CD4-positive, alpha-beta T cell (primary cell): ENCODE measurements around the gene STRADB. TPM values are rescaled to one million over a fixed set of nuclear protein-coding genes. Genes with fewer than 3 reads are reported as not detected.

Experiments used
- ATAC-seq: fragments of 200-7000 bp; cut with Tn5 transposase; one replicate; pipeline ENCODE4 v1.10.0; 2022; ENCODE audit warnings: mild to moderate bottlenecking; ENCODE audit not compliant: poor library complexity
- CTCF ChIA-PET: fragments of 350-600 bp; sonication (Branson Sonifier 250); formaldehyde crosslinking; loops from one replicate; lab custom pipeline; 2021; ENCODE audit warnings: antibody characterized with exemption, inconsistent platforms; lab: Charles Lee
- POLR2A ChIA-PET: fragments of 350-600 bp; sonication (Branson Sonifier 250); formaldehyde crosslinking; loops from one replicate; lab custom pipeline; 2021; ENCODE audit warnings: antibody characterized with exemption, inconsistent platforms; lab: Charles Lee
- DNase-seq, 14 experiments: peaks; one replicate each; pipeline ENCODE4 v3.0.0-alpha.2; 2013 to 2020; ENCODE audit warnings: mixed read lengths in 2 of 14
- H3K27ac ChIP-seq, 2 donors: one replicate each; pipeline versions ENCODE4 v1.5.1 to v1.7.0; 2013; ENCODE audit warnings: low read length in 2 of 2, low read depth in 1 of 2, mild to moderate bottlenecking in 1 of 2
- H3K27me3 ChIP-seq, 2 experiments: 1 replicate in 1 of 2; 2 replicates in 1 of 2; pipeline versions ENCODE4 v1.6.1 to v1.7.0; 2013; ENCODE audit warnings: low read length in 2 of 2, control low read depth in 1 of 2, mild to moderate bottlenecking in 1 of 2, moderate library complexity in 1 of 2; ENCODE audit not compliant: insufficient read depth in 2 of 2, control insufficient read depth in 1 of 2
- H3K36me3 ChIP-seq: one replicate; pipeline ENCODE4 v1.6.1; 2013; ENCODE audit warnings: low read length, control low read depth; ENCODE audit not compliant: insufficient read depth
- H3K4me1 ChIP-seq: one replicate; pipeline ENCODE4 v1.6.1; 2013; ENCODE audit warnings: low read length, control low read depth; ENCODE audit not compliant: insufficient read depth
- H3K4me3 ChIP-seq: one replicate; pipeline ENCODE4 v1.5.1; 2013; ENCODE audit warnings: mild to moderate bottlenecking, low read length, moderate library complexity
- H3K9me3 ChIP-seq, 2 experiments: 1 replicate in 1 of 2; 2 replicates in 1 of 2; pipeline versions ENCODE4 v1.6.1 to v1.7.0; 2013; ENCODE audit warnings: low read length in 2 of 2, mild to moderate bottlenecking in 2 of 2, control low read depth in 1 of 2, moderate library complexity in 1 of 2; ENCODE audit not compliant: control insufficient read depth in 1 of 2, insufficient read depth in 1 of 2
- H3K27ac Mint-ChIP-seq: one replicate; pipeline ENCODE4 v1.8.0; 2020; ENCODE audit warnings: mixed read lengths
- H3K27me3 Mint-ChIP-seq: one replicate; pipeline ENCODE4 v1.8.0; 2021; ENCODE audit warnings: mixed read lengths
- H3K36me3 Mint-ChIP-seq: one replicate; pipeline ENCODE4 v1.8.0; 2021; ENCODE audit warnings: low read depth, mixed read lengths
- H3K4me1 Mint-ChIP-seq: one replicate; pipeline ENCODE4 v1.8.0; 2021; ENCODE audit warnings: low read depth, mixed read lengths
- H3K4me3 Mint-ChIP-seq: one replicate; pipeline ENCODE4 v1.8.0; 2020; ENCODE audit warnings: mild to moderate bottlenecking, mixed read lengths
- H3K9me3 Mint-ChIP-seq: one replicate; pipeline ENCODE4 v1.8.0; 2020; ENCODE audit warnings: mixed read lengths
- intact Hi-C, 2 experiments: fragments of 100-400 bp; cut with DNase I in 1 of 2; cut with micrococcal nuclease in 1 of 2; formaldehyde crosslinking; loops; one replicate each; pipeline versions ENCODE4 v1.15.1 to v1.9.0; 2023 to 2025; cut with DNase I, micrococcal nuclease
- total RNA-seq, 174 experiments: library from RNA in 2 of 174; stranded (reverse) in 2 of 174; gene quantifications; one replicate each; pipeline ENCODE4 v1.2.3 and lab custom pipeline; 2021 to 2026
- TF ChIP-seq, protein P1 (sequence below): fragments of 200-600 bp; IDR thresholded peaks from one replicate; pipeline ENCODE4 v1.8.0; 2022; ENCODE audit warnings: antibody characterized with exemption, mild to moderate bottlenecking

STRADB gene
- total RNA-seq, 2 experiments from 2014 or later: 4.2 to 5.6 TPM

DNA sequence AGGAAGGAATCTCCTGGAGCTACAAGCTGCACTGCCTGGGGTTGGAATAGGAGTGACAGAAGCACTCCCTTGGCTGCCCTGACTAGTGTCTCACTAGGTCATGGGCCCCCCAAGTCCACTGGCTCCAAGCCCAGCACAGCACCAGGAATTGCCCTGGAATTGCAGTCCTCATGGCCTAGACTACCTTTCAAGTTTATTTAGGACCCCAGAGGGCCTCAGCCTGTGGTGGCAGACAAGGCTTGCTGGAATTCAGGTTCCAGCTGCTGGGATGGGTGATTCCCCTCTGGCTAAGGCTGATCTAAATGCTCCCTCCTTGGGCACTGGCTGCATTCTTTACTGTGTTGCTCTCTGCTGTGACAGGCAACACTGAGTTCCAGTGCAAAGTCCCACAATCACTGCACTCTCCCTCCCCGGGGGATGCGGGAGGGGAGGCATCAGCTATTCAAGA, 14.0 kb downstream of the STRADB start:
- no peak for DNase-seq
- no peaks in the 10 kb centered on the region for H3K9me3 Mint-ChIP-seq
- ChIA-PET CTCF (no interaction called here), POLR2A (interaction anchor here (2.4 kb wide), 1 partner anchor 14 kb away, joined by 8 read pairs; the partner anchor contains the start of genes STRADB and TRAK2)
- no peak for ATAC-seq
- no peaks in the 10 kb centered on the region for H3K27me3 ChIP-seq
- H3K9me3 ChIP-seq: no peaks in the 10 kb centered on the region
- no peaks in the 10 kb centered on the region for H3K4me1 Mint-ChIP-seq
- H3K36me3 ChIP-seq: peaks cover 30% of the 10 kb centered on the region
- no peak overlapping the region for H3K27ac ChIP-seq
- no peak overlapping the region for H3K4me3 ChIP-seq
- intact Hi-C loops: no loop called here
- H3K4me1 ChIP-seq: no peaks in the 10 kb centered on the region
- H3K36me3 Mint-ChIP-seq: peaks cover 80% of the 10 kb centered on the region
- TF ChIP-seq, protein P1, sequence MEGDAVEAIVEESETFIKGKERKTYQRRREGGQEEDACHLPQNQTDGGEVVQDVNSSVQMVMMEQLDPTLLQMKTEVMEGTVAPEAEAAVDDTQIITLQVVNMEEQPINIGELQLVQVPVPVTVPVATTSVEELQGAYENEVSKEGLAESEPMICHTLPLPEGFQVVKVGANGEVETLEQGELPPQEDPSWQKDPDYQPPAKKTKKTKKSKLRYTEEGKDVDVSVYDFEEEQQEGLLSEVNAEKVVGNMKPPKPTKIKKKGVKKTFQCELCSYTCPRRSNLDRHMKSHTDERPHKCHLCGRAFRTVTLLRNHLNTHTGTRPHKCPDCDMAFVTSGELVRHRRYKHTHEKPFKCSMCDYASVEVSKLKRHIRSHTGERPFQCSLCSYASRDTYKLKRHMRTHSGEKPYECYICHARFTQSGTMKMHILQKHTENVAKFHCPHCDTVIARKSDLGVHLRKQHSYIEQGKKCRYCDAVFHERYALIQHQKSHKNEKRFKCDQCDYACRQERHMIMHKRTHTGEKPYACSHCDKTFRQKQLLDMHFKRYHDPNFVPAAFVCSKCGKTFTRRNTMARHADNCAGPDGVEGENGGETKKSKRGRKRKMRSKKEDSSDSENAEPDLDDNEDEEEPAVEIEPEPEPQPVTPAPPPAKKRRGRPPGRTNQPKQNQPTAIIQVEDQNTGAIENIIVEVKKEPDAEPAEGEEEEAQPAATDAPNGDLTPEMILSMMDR: no peak
- H3K27me3 Mint-ChIP-seq: no peaks in the 10 kb centered on the region
- no peak overlapping the region for H3K27ac Mint-ChIP-seq
- H3K4me3 Mint-ChIP-seq: no peak overlapping the region

DNA sequence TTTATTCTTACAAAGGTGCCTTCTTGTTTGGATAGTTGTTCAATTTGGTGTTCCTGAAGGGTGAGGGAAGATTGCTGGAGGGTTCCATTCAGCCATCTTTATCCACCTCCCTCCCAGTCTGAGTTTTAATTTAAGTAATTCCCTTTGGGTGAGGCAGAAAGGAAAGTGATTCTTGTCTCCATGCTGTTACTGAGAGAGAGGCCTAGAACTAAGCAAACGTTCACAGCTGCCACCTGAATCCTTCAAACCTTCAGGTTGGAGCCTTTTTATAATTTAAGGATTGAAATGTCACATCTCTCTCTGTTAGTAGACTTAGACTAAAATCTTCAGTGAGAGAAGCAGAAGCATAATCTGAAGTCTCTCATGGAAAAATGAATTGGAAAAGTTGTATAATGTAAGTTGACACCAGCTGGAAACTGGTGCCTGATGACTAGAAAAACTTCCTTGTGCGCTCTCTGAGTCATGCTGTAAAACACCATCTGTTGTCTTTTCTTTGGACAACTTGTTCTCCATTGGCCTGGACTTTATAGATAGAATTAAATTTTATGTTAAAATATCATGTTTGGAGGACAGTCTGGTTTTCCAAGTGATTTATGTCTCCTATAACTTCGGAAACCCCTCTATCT, 14.6 kb downstream of the STRADB start:
- Mint-ChIP-seq H3K27ac (no peak overlapping the region), H3K36me3 (peaks cover 83% of the 10 kb centered on the region), H3K4me3 (no peak overlapping the region), H3K27me3 (no peaks in the 10 kb centered on the region), H3K9me3 (no peaks in the 10 kb centered on the region), H3K4me1 (no peaks in the 10 kb centered on the region)
- Histone ChIP-seq H3K27ac (no peak overlapping the region), H3K4me3 (no peak overlapping the region), H3K4me1 (no peaks in the 10 kb centered on the region), H3K36me3 (peaks cover 29% of the 10 kb centered on the region), H3K9me3 (no peaks in the 10 kb centered on the region), H3K27me3 (no peaks in the 10 kb centered on the region)
- TF ChIP-seq, protein P1: no peak
- intact Hi-C loops: no loop called here
- ChIA-PET CTCF (no interaction called here), POLR2A (interaction anchor here (1.8 to 2.4 kb wide), 2 partner anchors 14 to 15 kb away, joined by 7 to 8 read pairs; partner anchors contain the start of genes STRADB and TRAK2)
- ATAC-seq (no peak), DNase-seq (no peak)

DNA sequence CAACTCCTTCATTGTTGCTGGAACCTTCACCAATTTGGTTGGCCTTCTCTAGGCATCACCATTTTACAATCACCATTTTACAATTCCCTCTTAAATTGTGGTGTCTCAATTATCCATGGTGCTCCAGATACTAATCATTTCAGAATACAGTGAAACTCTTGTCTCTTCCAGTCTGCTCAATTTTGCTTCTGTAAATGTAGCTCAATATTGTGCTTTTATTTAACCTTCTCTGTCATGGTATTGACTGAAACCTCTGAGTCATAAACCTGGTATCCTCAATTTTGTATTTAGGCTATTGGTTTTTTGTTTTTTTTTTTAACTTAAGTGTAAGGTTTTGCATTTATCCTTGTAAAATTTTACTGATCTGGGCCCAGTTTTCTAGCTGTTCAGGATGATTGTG, 16.1 kb downstream of the STRADB start:
- H3K36me3 ChIP-seq: peaks cover 29% of the 10 kb centered on the region
- ChIA-PET POLR2A (interaction anchor here (1.8 kb wide), 1 partner anchor 16 kb away, joined by 7 read pairs; the partner anchor contains the start of genes STRADB and TRAK2), CTCF (interaction anchor here (0.7 kb wide), 1 partner anchor 44 kb away, joined by 4 read pairs; no protein-coding TSS in a partner anchor)
- H3K4me1 ChIP-seq: no peaks in the 10 kb centered on the region
- Mint-ChIP-seq H3K36me3 (peaks cover 82% of the 10 kb centered on the region), H3K4me1 (no peaks in the 10 kb centered on the region), H3K9me3 (no peaks in the 10 kb centered on the region), H3K27me3 (no peaks in the 10 kb centered on the region), H3K27ac (no peak overlapping the region), H3K4me3 (no peak overlapping the region)
- TF ChIP-seq, protein P1: no peak
- no peak for DNase-seq
- H3K27ac ChIP-seq: no peak overlapping the region
- no peaks in the 10 kb centered on the region for H3K27me3 ChIP-seq
- H3K9me3 ChIP-seq: no peaks in the 10 kb centered on the region
- H3K4me3 ChIP-seq: no peak overlapping the region
- ATAC-seq: no peak
- intact Hi-C loops: no loop called here
